Gastrocnemius medialis (tissue), 4 donors: ENCODE data around the gene INPP4B. TPM values are rescaled to one million over a fixed set of nuclear protein-coding genes. Genes with fewer than 3 reads are reported as not detected.

Experiments used
- ATAC-seq, 2 donors: fragments of 150-250 bp; one replicate each; pipeline ENCODE4 v1.9.1; 2016
- DNase-seq, 2 donors: peaks; one replicate each; pipeline ENCODE4 v3.0.0-alpha.2; 2019
- H3K27ac ChIP-seq, 4 donors: fragments of 200-600 bp; sonication (generic); 1 replicate in 1 of 4; 2 replicates in 3 of 4; pipeline ENCODE4 v1.5.1; 2016 to 2018; ENCODE audit warnings: mild to moderate bottlenecking in 2 of 4, moderate library complexity in 1 of 4
- H3K27me3 ChIP-seq, 3 donors: fragments of 200-600 bp; sonication (generic) in 2 of 3; 1 replicate in 1 of 3; 2 replicates in 2 of 3; pipeline versions ENCODE4 v1.5.1 to v1.6.0; 2016 to 2019; ENCODE audit warnings: mild to moderate bottlenecking in 1 of 3, moderate library complexity in 1 of 3
- H3K36me3 ChIP-seq, 2 donors: fragments of 200-600 bp; sonication (generic) in 1 of 2; one replicate each; pipeline ENCODE4 v1.5.1; 2017 to 2018
- H3K4me1 ChIP-seq, 2 donors: fragments of 200-600 bp; sonication (generic) in 1 of 2; one replicate each; pipeline ENCODE4 v1.5.1; 2016 to 2017; ENCODE audit warnings: mild to moderate bottlenecking in 2 of 2
- H3K4me3 ChIP-seq, 4 donors: fragments of 200-600 bp; sonication (generic) in 3 of 4; 1 replicate in 1 of 4; 2 replicates in 3 of 4; pipeline ENCODE4 v1.5.1; 2016 to 2019; ENCODE audit warnings: mild to moderate bottlenecking in 2 of 4
- H3K9me3 ChIP-seq, 3 donors: fragments of 200-600 bp; sonication (generic) in 2 of 3; 1 replicate in 1 of 3; 2 replicates in 2 of 3; pipeline ENCODE4 v1.5.1; 2016 to 2019
- CTCF ChIP-seq, 5 experiments: fragments of 450-650 bp in 3 of 5; fragments of 200-600 bp in 2 of 5; sonication (generic) in 2 of 5; IDR thresholded peaks in 4 of 5; conservative IDR thresholded peaks in 1 of 5; 1 replicate in 4 of 5; 2 replicates in 1 of 5; pipeline ENCODE4 v1.5.1; 2016 to 2019; ENCODE audit warnings: antibody characterized with exemption in 5 of 5, mild to moderate bottlenecking in 3 of 5, moderate library complexity in 3 of 5
- POLR2A ChIP-seq, 2 donors: fragments of 450-650 bp; IDR thresholded peaks; one replicate each; pipeline ENCODE4 v1.6.1; 2017; ENCODE audit warnings: antibody characterized with exemption in 2 of 2, mild to moderate bottlenecking in 2 of 2, moderate library complexity in 2 of 2
- in situ Hi-C, 4 donors: fragments of 200-750 bp; cut with MboI; loops; one replicate each; pipeline versions ENCODE4 v1.15.0 to v1.8.0; 2017; ENCODE audit warnings: low sequenced_read_pairs in 4 of 4
- intact Hi-C: fragments of 100-400 bp; cut with DNase I; formaldehyde crosslinking; loops from one replicate; pipeline ENCODE4 v1.15.1; 2023; ENCODE audit warnings: low total_unique reads
- total RNA-seq, 4 donors: library from RNA; depleted of rRNA; stranded (reverse); fragments of >200 nt; gene quantifications; one replicate each; pipeline versions ENCODE4 v1.1.0 to v1.2.3, GENCODE V29; 2016

INPP4B gene
- total RNA-seq, 4 donors from 2014 or later: 7.5 to 23.6 (median 9.1) TPM

- intact Hi-C loops (loop anchor here (10.0 kb wide), 1 partner anchor 441 kb away; no protein-coding TSS in a partner anchor), in situ Hi-C loops (no loop called here)
- ATAC-seq (no peak), DNase-seq (no peak)
- Histone ChIP-seq H3K27ac (no peak overlapping the region), H3K4me3 (no peak overlapping the region), H3K36me3 (no peaks in the 10 kb centered on the region), H3K9me3 (no peaks in the 10 kb centered on the region), H3K4me1 (no peaks in the 10 kb centered on the region), H3K27me3 (no peaks in the 10 kb centered on the region)
- TF ChIP-seq CTCF (IDR thresholded peaks at IDR 0.05 in 4 of 5, conservative IDR thresholded peaks at IDR 0.05 in 1 of 5): no peak
- TF ChIP-seq POLR2A (IDR thresholded peaks at IDR 0.05): no peak
Measured at GRCh38 chr4:142565771-142566170, 280.3 kb downstream of the INPP4B start.

- Histone ChIP-seq H3K36me3 (no peaks in the 10 kb centered on the region), H3K4me3 (no peak overlapping the region), H3K4me1 (no peaks in the 10 kb centered on the region), H3K9me3 (no peaks in the 10 kb centered on the region), H3K27me3 (no peaks in the 10 kb centered on the region), H3K27ac (no peak overlapping the region)
- TF ChIP-seq CTCF (IDR thresholded peaks at IDR 0.05 in 4 of 5, conservative IDR thresholded peaks at IDR 0.05 in 1 of 5): no peak
- in situ Hi-C loops: no loop called here
- DNase-seq (no peak), ATAC-seq (no peak)
- intact Hi-C loops: loop anchor here (10.0 kb wide), 1 partner anchor 439 kb away; no protein-coding TSS in a partner anchor
Measured at GRCh38 chr4:142563682-142564291, 282.3 kb downstream of the INPP4B start.

DNA sequence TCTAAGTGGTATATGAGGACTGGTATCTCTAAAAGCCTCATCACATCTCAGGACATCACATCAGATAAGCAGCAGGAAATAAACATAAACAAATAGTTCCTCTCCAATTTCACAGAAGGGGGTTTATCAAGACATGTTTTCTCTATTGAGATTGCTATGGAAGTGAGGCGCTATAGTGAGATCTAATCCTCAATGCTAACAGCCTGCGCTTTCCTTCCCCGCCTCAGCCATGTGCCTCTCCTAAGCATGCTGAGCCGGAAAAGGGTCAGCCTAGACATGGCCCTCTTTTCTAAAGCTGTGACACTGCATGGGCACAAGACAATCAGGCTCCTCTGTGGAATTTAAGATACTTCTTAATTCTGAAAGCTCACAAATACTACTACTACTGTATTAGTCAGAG is 286.1 kb downstream of the INPP4B start:
- DNase-seq (no peak), ATAC-seq (no peak)
- Histone ChIP-seq H3K27me3 (no peaks in the 10 kb centered on the region), H3K9me3 (no peaks in the 10 kb centered on the region), H3K4me1 (no peaks in the 10 kb centered on the region), H3K27ac (no peak overlapping the region), H3K4me3 (no peak overlapping the region), H3K36me3 (no peaks in the 10 kb centered on the region)
- in situ Hi-C loops: no loop called here
- intact Hi-C loops: loop anchor here (10.0 kb wide), 1 partner anchor 435 kb away; no protein-coding TSS in a partner anchor
- no peak for TF ChIP-seq POLR2A (IDR thresholded peaks at IDR 0.05)
- TF ChIP-seq CTCF (IDR thresholded peaks at IDR 0.05 in 4 of 5, conservative IDR thresholded peaks at IDR 0.05 in 1 of 5): no peak

GRCh38 chr4:142558851-142559250 is 287.2 kb downstream of the INPP4B start:
- no peaks in the 10 kb centered on the region for H3K27me3 ChIP-seq
- no peak overlapping the region for H3K4me3 ChIP-seq
- no peaks in the 10 kb centered on the region for H3K9me3 ChIP-seq
- intact Hi-C loops (no loop called here), in situ Hi-C loops (no loop called here)
- DNase-seq (no peak), ATAC-seq (no peak)
- TF ChIP-seq POLR2A (IDR thresholded peaks at IDR 0.05) (no peak), CTCF (IDR thresholded peaks at IDR 0.05 in 4 of 5, conservative IDR thresholded peaks at IDR 0.05 in 1 of 5) (no peak)
- no peaks in the 10 kb centered on the region for H3K36me3 ChIP-seq
- H3K4me1 ChIP-seq: no peaks in the 10 kb centered on the region
- H3K27ac ChIP-seq: no peak overlapping the region
